Measurements from ENCODE around the gene PLEKHD1.
A peak's percentile ranks its signal among the peaks of the same experiment; 100 is the strongest.
"Not testable (repeated sequence)": the region's sequence is repeated elsewhere in the genome, so short reads cannot be mapped to it uniquely, and the experiment has no call there.

PLEKHD1 gene

DNA sequence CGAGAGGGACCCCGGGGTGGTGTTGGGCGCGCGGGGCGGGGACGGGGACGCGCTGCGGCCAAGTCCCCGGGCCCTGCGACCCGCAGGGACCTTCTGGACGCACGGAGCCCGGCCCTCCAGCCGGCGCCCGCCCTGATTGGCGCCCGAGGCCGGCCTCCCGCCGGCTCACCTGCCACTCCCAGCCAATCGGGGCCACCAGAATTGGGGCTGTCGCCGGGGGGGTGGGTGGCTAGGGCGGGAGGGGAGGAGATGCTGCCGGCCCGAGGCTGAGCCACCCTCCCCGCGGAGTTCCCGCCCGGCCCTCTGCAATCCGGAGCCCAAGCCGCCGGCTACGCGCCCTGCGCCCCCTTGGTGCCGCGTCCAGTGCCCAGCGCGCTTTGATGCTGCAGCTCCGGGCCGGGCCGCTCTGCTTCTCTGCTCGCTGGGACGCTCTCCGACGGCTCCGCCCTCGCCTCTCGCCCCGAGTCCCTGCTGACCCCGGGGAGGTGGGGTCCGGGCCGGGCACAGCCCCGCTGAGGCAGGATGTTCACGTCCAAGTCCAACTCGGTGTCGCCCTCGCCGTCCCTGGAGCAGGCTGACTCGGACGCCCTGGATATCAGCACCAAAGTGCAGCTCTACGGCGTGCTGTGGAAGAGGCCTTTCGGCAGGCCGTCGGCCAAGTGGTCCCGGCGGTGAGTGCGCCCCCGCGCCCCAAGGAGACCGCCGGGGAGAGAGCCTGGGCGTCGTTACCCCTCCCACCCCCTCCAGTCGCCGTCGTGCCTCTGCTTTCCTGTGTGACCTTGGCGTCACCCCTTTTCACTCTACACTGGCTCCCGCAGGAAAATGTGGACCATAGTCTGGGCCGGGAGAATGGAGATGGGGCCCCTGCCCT lies at the start of gene PLEKHD1:
PLEKHD1 (plus strand) TSS at position 285 of the 871 bp plus-strand sequence; CDS start at position 523, 238 bp downstream.
- DNase-seq = no peak

DNA sequence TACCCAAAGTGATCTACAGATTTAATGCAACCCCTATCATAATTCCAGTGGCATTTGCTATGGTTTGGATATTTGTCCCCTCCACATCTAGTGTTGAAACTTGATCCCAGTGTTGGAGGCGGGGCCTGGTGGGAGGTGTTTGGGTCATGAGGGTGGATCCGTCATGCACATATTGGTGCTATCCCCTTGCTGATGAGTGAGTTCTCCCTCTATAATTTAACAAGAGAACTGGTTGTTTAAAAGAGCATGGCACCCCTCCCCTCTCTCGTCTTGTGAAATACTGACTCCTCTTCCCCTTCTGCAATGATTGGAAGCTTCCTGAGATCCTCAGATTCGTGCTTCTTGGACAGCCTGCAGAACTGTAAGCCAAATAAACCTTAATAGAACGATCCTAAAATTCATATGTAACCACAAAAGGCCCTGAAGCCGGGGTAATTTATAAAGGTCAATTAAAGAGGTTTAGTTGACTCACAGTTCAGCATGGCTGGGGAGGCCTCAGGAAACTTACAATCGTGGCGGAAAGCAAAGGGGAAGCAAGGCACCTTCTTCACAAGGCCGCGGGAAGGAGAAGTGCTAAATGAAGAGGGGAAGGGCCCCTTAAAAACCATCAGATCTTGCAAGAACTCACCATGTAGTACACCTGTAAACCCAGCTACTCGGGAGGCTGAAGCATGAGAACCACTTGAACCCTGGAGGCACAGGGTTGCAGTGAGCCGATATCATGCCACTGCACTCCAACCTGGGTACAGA lies 44.8 kb upstream of the PLEKHD1 start:
- DNase-seq = no peak

GRCh38 chr14:69441948-69442347 lies 42.6 kb upstream of the PLEKHD1 start:
- DNase-seq = no peak

- no peak for DNase-seq
These were observed 41.2 kb upstream of the PLEKHD1 start for GRCh38 chr14:69443296-69443805.

- no peak for DNase-seq
These were observed 35.3 kb upstream of the PLEKHD1 start for GRCh38 chr14:69449216-69449615.

DNA sequence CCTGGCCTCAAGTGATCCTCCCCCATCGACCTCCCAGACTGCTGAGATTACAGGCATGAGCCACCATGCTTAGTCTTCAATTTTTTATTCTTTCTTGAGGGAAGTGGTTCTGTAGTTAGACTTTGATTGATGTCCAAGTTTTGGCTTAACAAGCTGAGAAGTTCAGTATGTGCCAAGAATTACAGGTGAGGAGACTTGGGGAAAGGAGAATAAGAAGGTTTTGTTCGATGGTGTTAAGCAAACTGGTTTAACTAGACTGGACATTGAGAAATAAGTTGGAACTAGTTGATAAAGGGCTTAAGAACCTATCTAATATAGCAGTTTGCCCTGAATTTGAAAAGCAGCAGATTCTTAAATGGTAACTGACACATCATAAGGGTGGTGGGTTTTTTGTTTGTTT lies 32.6 kb upstream of the PLEKHD1 start:
- DNase-seq = no peak

DNA sequence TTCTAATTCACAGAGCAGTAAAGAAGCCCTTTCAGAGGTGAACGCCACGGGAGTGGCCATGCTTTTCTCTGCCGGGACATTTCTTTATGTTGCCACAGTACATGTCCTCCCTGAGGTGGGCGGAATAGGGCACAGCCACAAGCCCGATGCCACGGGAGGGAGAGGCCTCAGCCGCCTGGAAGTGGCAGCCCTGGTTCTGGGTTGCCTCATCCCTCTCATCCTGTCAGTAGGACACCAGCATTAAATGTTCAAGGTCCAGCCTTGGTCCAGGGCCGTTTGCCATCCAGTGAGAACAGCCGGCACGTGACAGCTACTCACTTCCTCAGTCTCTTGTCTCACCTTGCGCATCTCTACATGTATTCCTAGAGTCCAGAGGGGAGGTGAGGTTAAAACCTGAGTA lies 26.2 kb upstream of the PLEKHD1 start:
- DNase-seq = no peak

DNA sequence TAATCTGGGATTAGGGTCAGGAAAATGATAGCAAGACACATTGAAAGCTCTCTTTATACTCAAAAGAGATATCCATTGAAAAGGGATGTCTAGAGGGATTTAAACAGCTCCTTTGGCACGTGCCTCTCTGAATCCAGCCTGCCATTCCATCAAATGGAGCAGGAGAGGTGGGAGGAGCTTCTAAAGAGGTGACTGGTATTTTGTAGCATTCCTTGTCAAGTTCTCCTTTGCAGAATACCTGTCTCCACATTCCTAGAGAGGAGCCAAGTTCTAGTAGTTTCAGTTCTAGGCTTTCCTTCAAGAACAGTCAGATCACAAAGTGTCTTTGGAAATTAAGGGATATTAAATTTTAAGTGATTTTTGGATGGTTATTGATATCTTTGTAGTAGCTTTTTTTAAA lies 25.4 kb upstream of the PLEKHD1 start:
- DNase-seq = no peak

DNA sequence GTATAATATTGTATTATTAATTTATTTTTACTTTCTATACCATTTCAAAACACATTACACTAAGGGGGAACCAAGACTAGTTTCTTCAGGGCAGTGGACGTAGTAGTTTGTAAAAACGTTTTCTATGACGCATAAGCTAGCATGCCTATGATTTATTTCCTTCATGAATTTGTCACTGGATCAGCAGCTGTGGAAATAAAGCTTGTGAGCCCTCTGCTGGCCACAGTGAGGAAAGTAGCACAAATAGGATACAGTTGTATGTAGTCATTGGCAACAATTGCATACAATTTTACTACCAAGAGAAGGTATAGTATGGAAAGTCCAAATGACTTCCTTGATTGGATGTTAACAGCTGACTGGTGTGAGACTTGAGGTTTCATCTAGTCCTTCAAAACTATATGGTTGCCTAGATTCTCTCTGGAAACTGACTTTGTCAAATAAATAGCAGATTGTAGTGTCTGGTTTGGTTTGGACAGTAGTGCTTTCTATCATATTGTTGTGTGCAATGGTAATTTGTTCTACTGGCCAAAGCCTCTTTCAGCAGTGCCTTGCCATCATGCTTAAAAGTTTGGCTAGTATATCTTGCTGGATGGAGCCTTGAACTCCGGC lies 24.3 kb upstream of the PLEKHD1 start:
- DNase-seq = peak; percentile 76

- DNase-seq = no peak
These were observed 20.1 kb upstream of the PLEKHD1 start for GRCh38 chr14:69464379-69464778.

GRCh38 chr14:69464829-69465228 lies 19.7 kb upstream of the PLEKHD1 start:
- DNase-seq = no peak

DNA sequence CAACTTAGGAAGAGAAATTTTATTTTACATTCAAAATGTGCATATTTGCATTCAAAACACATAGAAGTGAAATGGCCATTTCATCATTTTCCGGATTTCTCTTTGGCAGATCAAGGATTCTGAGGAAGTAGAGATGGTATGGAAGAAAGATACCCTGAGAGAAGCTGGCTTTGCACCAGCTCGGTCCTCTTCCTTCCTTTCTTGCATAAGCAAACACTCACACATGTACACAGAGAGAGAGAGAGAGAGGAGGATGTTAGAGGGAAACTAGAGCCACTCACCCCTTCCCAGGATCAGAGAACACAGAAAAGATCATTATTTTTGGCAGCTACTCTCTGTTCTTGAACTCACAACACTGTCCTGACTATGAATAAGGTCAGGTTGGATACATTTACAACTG lies 15.6 kb upstream of the PLEKHD1 start:
- DNase-seq = no peak

DNA sequence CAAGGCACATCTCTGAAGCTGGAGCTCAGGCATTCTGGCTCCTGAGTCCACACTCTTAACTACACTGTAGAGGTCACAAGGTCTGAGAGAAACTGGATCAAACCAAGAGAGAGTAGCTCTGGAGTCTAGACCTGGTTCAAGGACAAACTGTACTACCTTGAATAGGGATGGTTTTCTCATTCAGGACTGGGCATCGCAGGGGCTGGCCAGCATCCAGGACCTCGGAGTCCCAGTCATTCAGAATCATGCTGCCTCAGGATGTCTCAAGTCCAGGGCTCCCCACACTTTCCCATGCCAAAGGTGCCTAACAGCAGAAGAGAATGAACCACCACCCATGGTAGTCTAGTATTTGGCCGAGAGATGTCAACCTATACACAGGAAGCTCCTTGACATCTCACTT lies 13.1 kb upstream of the PLEKHD1 start:
- no peak for DNase-seq

- DNase-seq = no peak
These were observed 12.6 kb upstream of the PLEKHD1 start for GRCh38 chr14:69471916-69472315.

DNA sequence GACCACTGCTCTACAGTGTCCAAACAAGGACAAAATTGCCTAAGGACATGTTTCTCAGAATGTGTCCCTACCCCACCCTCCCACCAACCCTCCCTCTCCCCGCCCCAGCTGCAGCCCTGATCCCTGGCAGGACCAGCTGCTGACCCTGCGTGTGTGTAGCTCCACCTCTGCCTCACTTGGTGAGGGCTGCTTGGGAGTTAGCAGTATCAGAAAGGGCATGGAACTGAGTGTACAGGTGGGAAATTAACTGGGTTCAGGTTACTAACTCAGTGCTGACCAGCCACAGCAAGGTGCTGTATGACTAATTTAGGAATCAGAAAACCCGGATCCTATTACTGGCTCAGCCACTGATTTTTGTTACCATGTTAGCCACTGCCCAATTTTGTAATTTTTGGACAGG lies 11.3 kb upstream of the PLEKHD1 start:
- no peak for DNase-seq

DNA sequence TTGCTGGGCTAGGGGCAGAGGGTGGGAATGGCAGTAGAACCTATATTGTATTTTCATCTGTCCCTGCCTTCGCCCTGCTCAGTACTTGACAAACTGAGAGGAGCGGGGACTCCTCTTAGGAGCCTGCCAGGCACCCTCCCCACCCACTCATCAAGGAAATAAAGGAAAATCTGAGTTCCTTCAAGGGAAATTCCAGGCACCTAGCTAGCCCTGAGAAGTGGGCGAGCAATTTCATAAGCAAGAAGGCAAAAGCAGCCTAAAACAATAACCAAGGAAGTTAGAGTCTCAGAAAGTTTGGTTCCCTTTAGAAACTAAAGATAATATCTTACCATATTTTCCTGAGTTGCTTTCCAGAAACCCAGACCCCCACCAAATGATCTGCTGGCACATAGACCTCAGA lies 10.6 kb upstream of the PLEKHD1 start:
- DNase-seq = no peak

DNA sequence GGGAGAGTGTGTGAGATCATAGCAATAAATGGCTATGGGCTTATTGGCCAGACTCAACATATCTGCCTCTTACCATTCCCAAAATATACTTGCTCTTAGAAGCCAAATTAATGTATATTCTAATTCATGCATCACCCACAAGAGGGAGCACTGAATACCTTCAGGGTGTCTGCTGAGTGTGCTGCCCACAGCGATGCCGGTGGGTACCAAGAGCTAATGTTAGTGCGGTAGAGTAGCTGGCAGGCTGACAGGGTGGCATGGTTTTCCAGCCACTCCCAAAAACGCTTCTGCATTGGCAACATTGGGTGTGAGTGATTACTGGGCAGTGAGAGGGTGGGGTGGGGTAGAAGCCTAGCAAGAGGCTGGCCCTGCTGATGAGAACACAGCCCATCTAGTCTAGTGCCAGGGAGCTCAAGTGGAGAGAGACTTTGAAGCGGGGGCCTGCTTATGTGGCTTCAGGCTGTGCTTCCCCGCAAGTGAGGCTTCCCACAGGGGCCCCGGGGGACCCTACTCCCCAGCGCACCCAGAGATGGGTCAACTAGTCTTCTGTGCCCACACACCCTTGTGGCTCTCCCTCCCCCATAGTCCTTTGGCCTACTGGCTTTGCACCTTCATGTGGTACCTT lies 9.2 kb upstream of the PLEKHD1 start:
- no peak for DNase-seq

DNA sequence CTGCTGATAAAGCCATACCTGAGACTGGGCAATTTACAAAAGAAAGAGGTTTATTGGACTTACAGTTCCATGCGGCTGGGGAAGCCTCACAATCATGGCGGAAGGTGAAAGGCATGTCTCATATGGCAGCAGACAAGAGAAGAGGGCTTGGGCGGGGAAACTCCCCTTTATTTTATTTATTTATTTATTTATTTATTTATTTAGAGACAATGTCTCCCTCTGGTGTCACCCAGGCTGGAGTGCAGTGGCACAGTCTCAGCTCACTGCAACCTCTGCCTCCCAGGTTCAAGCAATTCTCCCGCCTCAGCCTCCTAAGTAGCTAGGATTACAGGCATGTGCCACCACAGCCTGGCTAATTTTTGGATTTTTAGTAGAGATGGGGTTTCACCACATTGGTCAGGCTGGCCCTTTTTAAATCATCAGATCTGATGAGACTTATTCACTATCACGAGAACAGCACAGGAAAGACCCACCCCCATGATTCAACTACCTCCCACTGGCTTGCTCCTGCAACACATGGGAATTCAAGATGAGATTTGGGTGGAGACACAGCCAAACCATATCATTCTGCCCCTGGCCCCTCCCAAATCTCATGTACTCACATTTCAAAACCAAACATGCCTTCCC lies 7.6 kb upstream of the PLEKHD1 start:
- not testable (repeated sequence) for DNase-seq

DNA sequence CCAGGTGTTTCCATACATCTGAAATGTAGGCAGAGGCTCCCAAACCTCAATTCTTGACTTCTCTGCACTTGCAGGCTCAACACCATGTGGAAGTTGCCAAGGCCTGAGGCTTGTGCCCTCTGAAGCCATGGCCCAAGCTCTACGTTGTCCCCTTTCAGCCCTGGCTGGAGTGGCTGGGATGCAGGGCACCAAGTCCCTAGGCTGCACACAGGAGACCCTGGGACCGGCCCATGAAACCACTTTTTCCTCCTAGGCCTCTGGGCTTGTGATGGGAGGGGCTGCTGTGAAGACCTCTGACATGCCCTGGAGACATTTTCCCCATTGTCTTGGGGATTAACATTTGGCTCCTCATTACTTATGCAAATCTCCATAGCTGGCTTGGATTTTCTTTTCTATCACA lies 6.5 kb upstream of the PLEKHD1 start:
- DNase-seq = not testable (repeated sequence)

- DNase-seq = no peak
These were observed 4.8 kb upstream of the PLEKHD1 start for GRCh38 chr14:69479696-69480095.

GRCh38 chr14:69480136-69480535 lies 4.4 kb upstream of the PLEKHD1 start:
- no peak for DNase-seq

DNA sequence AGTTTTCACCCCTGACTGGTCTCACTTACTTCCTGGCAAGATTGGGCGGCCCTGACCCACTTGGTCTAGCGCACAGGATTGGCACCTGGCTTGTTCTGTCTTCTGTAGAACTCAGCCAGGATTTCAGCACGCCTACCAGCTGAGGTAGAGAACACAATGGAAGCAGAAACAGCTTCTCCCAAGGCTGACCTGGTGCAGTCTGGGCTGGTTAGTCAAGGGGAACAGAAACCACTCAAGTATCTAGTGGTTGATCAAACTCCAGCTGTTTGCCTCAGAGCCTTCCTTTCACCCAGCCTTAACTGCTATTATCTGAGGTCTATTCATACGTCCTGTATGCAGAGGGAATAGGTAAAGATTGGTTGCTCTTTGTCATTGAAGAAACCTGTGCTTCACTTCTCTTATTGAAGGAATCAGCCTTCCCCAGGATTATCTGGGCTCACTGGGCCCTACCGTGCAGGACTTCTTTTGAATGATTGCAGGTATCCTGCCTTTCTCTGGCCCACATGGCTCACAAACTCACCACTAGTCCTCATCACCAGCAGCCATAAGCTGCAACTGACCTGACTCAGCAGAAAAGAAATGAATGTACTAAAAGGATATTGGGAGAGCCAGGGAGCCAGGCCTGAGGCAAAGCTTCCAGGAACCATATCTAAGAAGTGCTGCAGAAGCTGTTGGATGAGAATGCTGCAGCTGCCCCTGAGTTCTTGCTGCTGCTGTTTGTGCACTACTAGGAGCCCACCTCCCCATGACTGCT lies 2.5 kb upstream of the PLEKHD1 start:
- DNase-seq = no peak
